A673 (cell line): ENCODE data around the gene XPO6. TPM values are rescaled to one million over a fixed set of nuclear protein-coding genes. Genes with fewer than 3 reads are reported as not detected.

ENCODE experiments used
- BruUV-seq: library from RNA; stranded (reverse); fragments of 400-500 nt; replicated peaks from 2 replicates; lab custom pipeline; 2021; lab: Mats Ljungman, UMichigan
- CTCF ChIA-PET: fragments of 300-600 bp; sonication (Branson Sonifier 250); formaldehyde crosslinking; loops from one replicate; lab custom pipeline; 2022; ENCODE audit warnings: antibody characterized with exemption; lab: Charles Lee
- POLR2A ChIA-PET: fragments of 300-600 bp; sonication (Branson Sonifier 250); formaldehyde crosslinking; loops from one replicate; lab custom pipeline; 2022; ENCODE audit warnings: antibody characterized with exemption; ENCODE audit not compliant: low non-redundant PET; lab: Charles Lee
- DNase-seq: peaks from one replicate; pipeline ENCODE4 v3.0.0-alpha.2; 2015; ENCODE audit warnings: low spot score
- H3K27ac ChIP-seq: fragments of 200-600 bp; sonication (generic); 2 replicates; pipeline ENCODE4 v1.5.1; 2016; ENCODE audit warnings: mixed run types, low read depth, mild to moderate bottlenecking, mixed read lengths, antibody characterized with exemption, low read length; ENCODE audit not compliant: poor library complexity, severe bottlenecking
- H3K27me3 ChIP-seq: fragments of 200-600 bp; sonication (generic); replicated peaks from 2 replicates; pipeline ENCODE4 v1.6.1; 2017; ENCODE audit warnings: mixed run types, low read depth, mild to moderate bottlenecking, mixed read lengths, antibody characterized with exemption, low read length; ENCODE audit not compliant: insufficient read depth, poor library complexity
- H3K36me3 ChIP-seq: fragments of 200-600 bp; sonication (generic); 2 replicates; pipeline ENCODE4 v1.6.1; 2016; ENCODE audit warnings: mixed run types, mild to moderate bottlenecking, mixed read lengths, antibody characterized with exemption, low read length; ENCODE audit not compliant: insufficient read depth, poor library complexity, severe bottlenecking
- H3K4me1 ChIP-seq: fragments of 200-600 bp; sonication (generic); 2 replicates; pipeline ENCODE4 v1.6.1; 2017; ENCODE audit warnings: mixed run types, mild to moderate bottlenecking, mixed read lengths, antibody characterized with exemption, low read length; ENCODE audit not compliant: insufficient read depth, poor library complexity, severe bottlenecking
- H3K4me3 ChIP-seq: fragments of 200-600 bp; sonication (generic); 2 replicates; pipeline ENCODE4 v1.5.1; 2016; ENCODE audit warnings: low read depth, mixed run types, mild to moderate bottlenecking, mixed read lengths, low read length; ENCODE audit not compliant: poor library complexity, severe bottlenecking
- H3K9me3 ChIP-seq: fragments of 200-600 bp; sonication (generic); 2 replicates; pipeline ENCODE4 v1.6.1; 2016; ENCODE audit warnings: mixed run types, low read depth, mild to moderate bottlenecking, mixed read lengths, antibody characterized with exemption, low read length; ENCODE audit not compliant: poor library complexity, severe bottlenecking
- CTCF ChIP-seq: fragments of 300-800, 200-600 bp; sonication (generic); conservative IDR thresholded peaks from 2 replicates; pipeline ENCODE4 v1.5.1; 2017; ENCODE audit warnings: low read depth, mild to moderate bottlenecking, antibody characterized with exemption, low read length, moderate library complexity, mixed read lengths
- EZH2 ChIP-seq: fragments of 200-600 bp; sonication (generic); IDR thresholded peaks from 2 replicates; pipeline ENCODE4 v1.6.1; 2017; ENCODE audit warnings: borderline replicate concordance, low read depth, mild to moderate bottlenecking, mixed read lengths, antibody characterized with exemption, low read length; ENCODE audit not compliant: poor library complexity, severe bottlenecking
- intact Hi-C: fragments of 100-400 bp; cut with micrococcal nuclease; formaldehyde crosslinking; loops from one replicate; pipeline ENCODE4 v1.10.0; 2022; ENCODE audit not compliant: unreplicated experiment
- total RNA-seq: library from RNA; stranded (reverse); gene quantifications from 2 replicates; pipeline ENCODE4 v1.2.3, GENCODE V29; 2021

The XPO6 gene
- total RNA-seq, 1 experiment from 2014 or later: 155 TPM

GRCh38 chr16:28061352-28062101, 150.2 kb downstream of the XPO6 start:
- intact Hi-C loops: no loop called here
- TF ChIP-seq EZH2 (no peak), CTCF (no peak)
- ChIA-PET CTCF (interaction anchor here (0.5 to 0.9 kb wide), 2 partner anchors 9 to 14 kb away, joined by 4 to 23 read pairs; no protein-coding TSS in a partner anchor), POLR2A (no interaction called here)
- Histone ChIP-seq H3K4me1 (no peaks in the 10 kb centered on the region), H3K4me3 (no peak overlapping the region), H3K36me3 (no peaks in the 10 kb centered on the region), H3K9me3 (no peaks in the 10 kb centered on the region), H3K27me3 (peaks cover 62% of the 10 kb centered on the region), H3K27ac (no peak overlapping the region)
- BruUV-seq: no TSS peak
- DNase-seq: no peak

GRCh38 chr16:28059841-28060575, 151.8 kb downstream of the XPO6 start:
- TF ChIP-seq CTCF (no peak), EZH2 (no peak)
- no peaks in the 10 kb centered on the region for H3K4me1 ChIP-seq
- peaks cover 59% of the 10 kb centered on the region for H3K27me3 ChIP-seq
- ChIA-PET POLR2A (no interaction called here), CTCF (no interaction called here)
- H3K4me3 ChIP-seq: no peak overlapping the region
- H3K36me3 ChIP-seq: no peaks in the 10 kb centered on the region
- no peaks in the 10 kb centered on the region for H3K9me3 ChIP-seq
- no TSS peak for BruUV-seq
- intact Hi-C loops: no loop called here
- H3K27ac ChIP-seq: no peak overlapping the region
- no peak for DNase-seq

- intact Hi-C loops: no loop called here
- ChIA-PET POLR2A (no interaction called here), CTCF (no interaction called here)
- TF ChIP-seq CTCF (no peak), EZH2 (no peak)
- BruUV-seq: no TSS peak
- Histone ChIP-seq H3K36me3 (no peaks in the 10 kb centered on the region), H3K4me3 (no peak overlapping the region), H3K4me1 (no peaks in the 10 kb centered on the region), H3K27ac (no peak overlapping the region), H3K27me3 (peaks cover 49% of the 10 kb centered on the region), H3K9me3 (no peaks in the 10 kb centered on the region)
- DNase-seq: no peak
These were observed 152.8 kb downstream of the XPO6 start for GRCh38 chr16:28058839-28059589.
